Measurements from ENCODE around the gene CGNL1.

The CGNL1 gene

GRCh38 chr15:57519806-57520205, 143.5 kb downstream of the CGNL1 start:
- H3K4ac ChIP-seq (ENCODE audit: low read length) = no peak overlapping the region
- no peak overlapping the region for H2AFZ ChIP-seq (ENCODE audit: low read length)
- H3K9ac ChIP-seq (ENCODE audit: low read depth, low read length, poor library complexity) = no peak overlapping the region
- no peak overlapping the region for H2BK15ac ChIP-seq (ENCODE audit: low read length)
- no CpG with 5 or more reads among the region's 4 CpGs for WGBS, 2 donors (ENCODE audit: extremely low coverage in 2 of 2, insufficient read length in 2 of 2, insufficient replicate concordance in 1 of 2)
- H2BK12ac ChIP-seq (ENCODE audit: low read length) = no peak overlapping the region
- H4K8ac ChIP-seq (ENCODE audit: low read depth, low read length) = no peak overlapping the region
- no peak overlapping the region for H2BK5ac ChIP-seq (ENCODE audit: low read length)
- H3K4me3 ChIP-seq (ENCODE audit: low read length in 2 of 2) = no peak overlapping the region
- H3K18ac ChIP-seq (ENCODE audit: low read length) = no peak overlapping the region
- H3K23ac ChIP-seq (ENCODE audit: low read depth, low read length, poor library complexity) = no peak overlapping the region
- no peak overlapping the region for H2BK120ac ChIP-seq (ENCODE audit: low read depth, low read length)
- H3K4me2 ChIP-seq (ENCODE audit: insufficient read depth, low read length, poor library complexity, severe bottlenecking) = no peak overlapping the region
- no peak overlapping the region for H3K14ac ChIP-seq (ENCODE audit: low read length)
- H3K9me3 ChIP-seq (replicated peaks in 1 of 2; ENCODE audit: control insufficient read depth in 2 of 2, insufficient read depth in 1 of 2, low read depth in 1 of 2, low read length in 2 of 2) = peaks cover 0 to 2% of the 10 kb centered on the region in 2 donors
- no peak for DNase-seq (ENCODE audit: low spot score)
- peaks cover 2 to 3% of the 10 kb centered on the region in 2 donors for H3K4me1 ChIP-seq (ENCODE audit: control insufficient read depth in 2 of 2, insufficient read depth in 1 of 2, low read depth in 1 of 2, low read length in 2 of 2)
- H3K79me1 ChIP-seq (ENCODE audit: low read depth, low read length) = no peaks in the 10 kb centered on the region
- H2AK5ac ChIP-seq (ENCODE audit: low read depth, low read length) = no peak overlapping the region
- H3K27ac ChIP-seq (replicated peaks; ENCODE audit: low read length) = no peak overlapping the region
- no peaks in the 10 kb centered on the region for H3K27me3 ChIP-seq (ENCODE audit: control insufficient read depth in 3 of 3, insufficient read depth in 3 of 3, low read depth in 1 of 3, low read length in 3 of 3)
- H3K36me3 ChIP-seq (replicated peaks in 1 of 2; ENCODE audit: control insufficient read depth in 2 of 2, insufficient read depth in 2 of 2, low read length in 2 of 2) = no peaks in the 10 kb centered on the region
- no peak overlapping the region for H4K91ac ChIP-seq (ENCODE audit: low read depth, low read length, poor library complexity)

- Histone ChIP-seq H3K4ac (ENCODE audit: low read length) (no peak overlapping the region), H2BK15ac (ENCODE audit: low read length) (no peak overlapping the region), H3K23ac (ENCODE audit: low read depth, low read length, poor library complexity) (no peak overlapping the region), H2AK5ac (ENCODE audit: low read depth, low read length) (no peak overlapping the region), H3K4me1 (ENCODE audit: control insufficient read depth in 2 of 2, insufficient read depth in 1 of 2, low read depth in 1 of 2, low read length in 2 of 2) (peaks cover 0 to 3% of the 10 kb centered on the region in 2 donors), H4K91ac (ENCODE audit: low read depth, low read length, poor library complexity) (no peak overlapping the region), H3K9me3 (replicated peaks in 1 of 2; ENCODE audit: control insufficient read depth in 2 of 2, insufficient read depth in 1 of 2, low read depth in 1 of 2, low read length in 2 of 2) (peaks cover 0 to 2% of the 10 kb centered on the region in 2 donors), H3K4me2 (ENCODE audit: insufficient read depth, low read length, poor library complexity, severe bottlenecking) (no peak overlapping the region), H2BK120ac (ENCODE audit: low read depth, low read length) (no peak overlapping the region), H3K14ac (ENCODE audit: low read length) (no peak overlapping the region), H3K18ac (ENCODE audit: low read length) (no peak overlapping the region), H3K27ac (replicated peaks; ENCODE audit: low read length) (no peak overlapping the region), H3K9ac (ENCODE audit: low read depth, low read length, poor library complexity) (no peak overlapping the region), H3K36me3 (replicated peaks in 1 of 2; ENCODE audit: control insufficient read depth in 2 of 2, insufficient read depth in 2 of 2, low read length in 2 of 2) (no peaks in the 10 kb centered on the region), H2AFZ (ENCODE audit: low read length) (no peak overlapping the region), H4K8ac (ENCODE audit: low read depth, low read length) (no peak overlapping the region), H2BK5ac (ENCODE audit: low read length) (no peak overlapping the region), H3K27me3 (ENCODE audit: control insufficient read depth in 3 of 3, insufficient read depth in 3 of 3, low read depth in 1 of 3, low read length in 3 of 3) (no peaks in the 10 kb centered on the region), H2BK12ac (ENCODE audit: low read length) (no peak overlapping the region), H3K4me3 (ENCODE audit: low read length in 2 of 2) (no peak overlapping the region), H3K79me1 (ENCODE audit: low read depth, low read length) (no peaks in the 10 kb centered on the region)
- no peak for DNase-seq (ENCODE audit: low spot score)
- no CpG with 5 or more reads among the region's 2 CpGs for WGBS, 2 donors (ENCODE audit: extremely low coverage in 2 of 2, insufficient read length in 2 of 2, insufficient replicate concordance in 1 of 2)
Observed at GRCh38 chr15:57521503-57521902, 145.2 kb downstream of the CGNL1 start.

GRCh38 chr15:57522148-57522547, 145.8 kb downstream of the CGNL1 start:
- H3K4me1 ChIP-seq (ENCODE audit: control insufficient read depth in 2 of 2, insufficient read depth in 1 of 2, low read depth in 1 of 2, low read length in 2 of 2) = peaks cover 0 to 1% of the 10 kb centered on the region in 2 donors
- H3K9ac ChIP-seq (ENCODE audit: low read depth, low read length, poor library complexity) = no peak overlapping the region
- no peaks in the 10 kb centered on the region for H3K27me3 ChIP-seq (ENCODE audit: control insufficient read depth in 3 of 3, insufficient read depth in 3 of 3, low read depth in 1 of 3, low read length in 3 of 3)
- peaks cover 0 to 2% of the 10 kb centered on the region in 2 donors for H3K9me3 ChIP-seq (replicated peaks in 1 of 2; ENCODE audit: control insufficient read depth in 2 of 2, insufficient read depth in 1 of 2, low read depth in 1 of 2, low read length in 2 of 2)
- no peak overlapping the region for H2BK5ac ChIP-seq (ENCODE audit: low read length)
- no peak overlapping the region for H4K91ac ChIP-seq (ENCODE audit: low read depth, low read length, poor library complexity)
- no peak overlapping the region for H3K23ac ChIP-seq (ENCODE audit: low read depth, low read length, poor library complexity)
- H2BK15ac ChIP-seq (ENCODE audit: low read length) = no peak overlapping the region
- H2BK12ac ChIP-seq (ENCODE audit: low read length) = peak overlapping the region; percentile 10
- no peak overlapping the region for H3K4me2 ChIP-seq (ENCODE audit: insufficient read depth, low read length, poor library complexity, severe bottlenecking)
- no CpG with 5 or more reads among the region's 9 CpGs for WGBS, 2 donors (ENCODE audit: extremely low coverage in 2 of 2, insufficient read length in 2 of 2, insufficient replicate concordance in 1 of 2)
- H3K14ac ChIP-seq (ENCODE audit: low read length) = no peak overlapping the region
- no peak overlapping the region for H3K27ac ChIP-seq (replicated peaks; ENCODE audit: low read length)
- no peak overlapping the region for H2AK5ac ChIP-seq (ENCODE audit: low read depth, low read length)
- no peak overlapping the region for H3K4me3 ChIP-seq (ENCODE audit: low read length in 2 of 2)
- no peak overlapping the region for H3K4ac ChIP-seq (ENCODE audit: low read length)
- no peaks in the 10 kb centered on the region for H3K79me1 ChIP-seq (ENCODE audit: low read depth, low read length)
- no peaks in the 10 kb centered on the region for H3K36me3 ChIP-seq (replicated peaks in 1 of 2; ENCODE audit: control insufficient read depth in 2 of 2, insufficient read depth in 2 of 2, low read length in 2 of 2)
- no peak overlapping the region for H2BK120ac ChIP-seq (ENCODE audit: low read depth, low read length)
- H2AFZ ChIP-seq (ENCODE audit: low read length) = no peak overlapping the region
- H4K8ac ChIP-seq (ENCODE audit: low read depth, low read length) = no peak overlapping the region
- no peak overlapping the region for H3K18ac ChIP-seq (ENCODE audit: low read length)
- no peak for DNase-seq (ENCODE audit: low spot score)

GRCh38 chr15:57525581-57525980, 149.3 kb downstream of the CGNL1 start:
- no peak overlapping the region for H3K23ac ChIP-seq (ENCODE audit: low read depth, low read length, poor library complexity)
- H3K27me3 ChIP-seq (ENCODE audit: control insufficient read depth in 3 of 3, insufficient read depth in 3 of 3, low read depth in 1 of 3, low read length in 3 of 3) = no peaks in the 10 kb centered on the region
- no peaks in the 10 kb centered on the region for H3K79me1 ChIP-seq (ENCODE audit: low read depth, low read length)
- H4K8ac ChIP-seq (ENCODE audit: low read depth, low read length) = no peak overlapping the region
- DNase-seq (ENCODE audit: low spot score) = no peak
- H3K36me3 ChIP-seq (replicated peaks in 1 of 2; ENCODE audit: control insufficient read depth in 2 of 2, insufficient read depth in 2 of 2, low read length in 2 of 2) = no peaks in the 10 kb centered on the region
- H3K4ac ChIP-seq (ENCODE audit: low read length) = no peak overlapping the region
- no peak overlapping the region for H4K91ac ChIP-seq (ENCODE audit: low read depth, low read length, poor library complexity)
- no peak overlapping the region for H3K4me3 ChIP-seq (ENCODE audit: low read length in 2 of 2)
- peaks cover 0 to 1% of the 10 kb centered on the region in 2 donors for H3K9me3 ChIP-seq (replicated peaks in 1 of 2; ENCODE audit: control insufficient read depth in 2 of 2, insufficient read depth in 1 of 2, low read depth in 1 of 2, low read length in 2 of 2)
- H2BK15ac ChIP-seq (ENCODE audit: low read length) = no peak overlapping the region
- no peak overlapping the region for H3K18ac ChIP-seq (ENCODE audit: low read length)
- H3K27ac ChIP-seq (replicated peaks; ENCODE audit: low read length) = no peak overlapping the region
- WGBS, 2 donors (ENCODE audit: extremely low coverage in 2 of 2, insufficient read length in 2 of 2, insufficient replicate concordance in 1 of 2) = no CpG with 5 or more reads among the region's 2 CpGs
- no peak overlapping the region for H3K4me2 ChIP-seq (ENCODE audit: insufficient read depth, low read length, poor library complexity, severe bottlenecking)
- no peak overlapping the region for H2BK5ac ChIP-seq (ENCODE audit: low read length)
- peaks cover 0 to 3% of the 10 kb centered on the region in 2 donors for H3K4me1 ChIP-seq (ENCODE audit: control insufficient read depth in 2 of 2, insufficient read depth in 1 of 2, low read depth in 1 of 2, low read length in 2 of 2)
- no peak overlapping the region for H2AFZ ChIP-seq (ENCODE audit: low read length)
- no peak overlapping the region for H3K9ac ChIP-seq (ENCODE audit: low read depth, low read length, poor library complexity)
- H2AK5ac ChIP-seq (ENCODE audit: low read depth, low read length) = no peak overlapping the region
- no peak overlapping the region for H2BK120ac ChIP-seq (ENCODE audit: low read depth, low read length)
- H3K14ac ChIP-seq (ENCODE audit: low read length) = no peak overlapping the region
- H2BK12ac ChIP-seq (ENCODE audit: low read length) = no peak overlapping the region
